NCI-H1417 treated with DMSO at 0.1 percent for 48 hours (cell line): Measurements from ENCODE around the gene INAFM2.

Experiments
- DNase-seq: peaks from one replicate; lab custom pipeline; 2025; lab: John Stamatoyannopoulos, UW

INAFM2 gene

DNA sequence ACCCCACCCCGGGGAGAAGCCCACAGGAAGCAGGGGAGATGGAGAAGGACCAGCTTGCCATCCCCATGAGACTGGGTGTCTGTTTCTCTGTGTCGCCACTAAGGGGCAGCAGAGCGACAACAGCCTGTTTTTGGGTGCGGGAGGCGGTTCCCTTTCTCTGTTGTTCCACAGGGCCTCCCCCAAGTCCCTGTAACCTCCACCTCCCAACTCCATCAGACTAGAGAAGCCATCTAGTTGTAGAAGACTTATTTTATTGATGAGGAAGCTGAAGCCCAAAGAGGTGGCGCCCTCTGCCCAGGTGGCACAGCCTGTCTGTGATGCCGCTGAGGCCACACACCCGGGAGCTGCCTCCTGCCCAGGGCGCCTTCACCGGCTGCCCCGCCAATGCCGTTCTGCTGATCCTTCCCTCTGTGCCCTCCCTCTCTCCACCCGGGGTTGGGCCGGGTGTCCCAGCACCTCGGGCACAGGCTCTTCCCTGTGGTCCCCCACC, 21.2 kb downstream of the INAFM2 start:
- no peak for DNase-seq

DNA sequence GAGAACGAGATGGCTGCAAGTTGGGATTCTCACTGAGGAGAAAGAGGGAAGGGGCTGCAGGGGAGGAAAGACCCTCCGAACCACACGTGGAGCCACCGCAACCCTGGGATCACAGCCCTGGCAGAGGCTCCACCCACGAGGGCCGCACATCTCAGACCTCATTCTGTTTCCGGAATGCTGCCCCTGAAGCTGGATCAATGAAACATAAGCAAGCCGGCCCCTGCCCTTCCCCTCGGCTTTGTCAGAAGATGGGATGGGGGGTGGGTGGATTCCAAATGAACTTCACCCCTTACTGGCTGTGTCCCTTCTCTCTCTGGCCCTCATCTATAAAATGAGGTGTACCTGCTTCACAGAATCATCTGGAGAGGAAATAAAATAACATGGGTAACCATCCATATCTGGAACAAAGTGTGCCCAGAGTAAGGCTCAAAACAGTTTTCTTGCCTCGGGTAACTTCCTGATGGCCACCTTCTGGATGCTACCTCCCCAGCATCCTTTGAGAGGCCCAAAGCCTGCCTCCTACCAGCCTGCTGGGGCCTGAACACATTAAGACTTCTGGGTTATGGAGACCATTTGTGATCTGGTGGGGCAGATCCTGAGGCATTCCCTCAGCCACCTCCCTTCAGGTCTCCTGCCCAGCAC, 21.9 kb downstream of the INAFM2 start:
- DNase-seq: no peak

DNA sequence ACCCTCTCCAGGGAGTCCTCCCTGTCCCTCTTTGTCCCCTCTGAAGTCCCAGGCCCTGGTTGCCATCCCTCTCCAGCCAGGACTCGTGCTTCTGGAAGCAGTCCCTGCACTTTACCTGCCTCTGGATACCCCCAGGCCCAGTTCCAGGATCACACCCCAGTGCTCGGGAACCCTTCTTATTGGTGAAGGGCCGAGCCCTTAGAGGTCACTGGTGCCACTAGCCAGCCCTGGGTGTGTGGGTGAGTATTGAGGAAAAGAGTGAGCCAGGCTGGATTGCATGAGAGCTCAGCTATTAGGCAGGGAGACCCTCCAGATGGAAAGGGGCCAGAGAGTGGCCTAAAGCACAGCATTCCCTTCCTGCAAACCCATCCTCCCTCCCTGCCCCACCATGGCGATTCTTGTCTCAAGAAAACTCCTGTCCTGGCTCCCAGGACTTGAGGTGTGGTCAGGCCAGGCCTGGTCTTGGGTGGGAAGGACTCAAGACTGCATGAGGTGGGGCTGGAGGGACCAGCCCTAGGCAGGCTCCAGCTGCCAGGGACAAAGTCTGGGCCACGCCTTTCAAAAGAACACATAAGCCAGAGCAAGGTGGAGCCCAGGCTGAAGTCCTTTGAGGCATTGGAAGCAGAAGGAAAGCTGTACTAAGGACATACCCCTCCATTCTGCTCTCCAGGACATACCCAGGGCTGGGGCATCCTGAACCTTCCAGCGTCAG, 22.5 kb downstream of the INAFM2 start:
- no peak for DNase-seq

DNA sequence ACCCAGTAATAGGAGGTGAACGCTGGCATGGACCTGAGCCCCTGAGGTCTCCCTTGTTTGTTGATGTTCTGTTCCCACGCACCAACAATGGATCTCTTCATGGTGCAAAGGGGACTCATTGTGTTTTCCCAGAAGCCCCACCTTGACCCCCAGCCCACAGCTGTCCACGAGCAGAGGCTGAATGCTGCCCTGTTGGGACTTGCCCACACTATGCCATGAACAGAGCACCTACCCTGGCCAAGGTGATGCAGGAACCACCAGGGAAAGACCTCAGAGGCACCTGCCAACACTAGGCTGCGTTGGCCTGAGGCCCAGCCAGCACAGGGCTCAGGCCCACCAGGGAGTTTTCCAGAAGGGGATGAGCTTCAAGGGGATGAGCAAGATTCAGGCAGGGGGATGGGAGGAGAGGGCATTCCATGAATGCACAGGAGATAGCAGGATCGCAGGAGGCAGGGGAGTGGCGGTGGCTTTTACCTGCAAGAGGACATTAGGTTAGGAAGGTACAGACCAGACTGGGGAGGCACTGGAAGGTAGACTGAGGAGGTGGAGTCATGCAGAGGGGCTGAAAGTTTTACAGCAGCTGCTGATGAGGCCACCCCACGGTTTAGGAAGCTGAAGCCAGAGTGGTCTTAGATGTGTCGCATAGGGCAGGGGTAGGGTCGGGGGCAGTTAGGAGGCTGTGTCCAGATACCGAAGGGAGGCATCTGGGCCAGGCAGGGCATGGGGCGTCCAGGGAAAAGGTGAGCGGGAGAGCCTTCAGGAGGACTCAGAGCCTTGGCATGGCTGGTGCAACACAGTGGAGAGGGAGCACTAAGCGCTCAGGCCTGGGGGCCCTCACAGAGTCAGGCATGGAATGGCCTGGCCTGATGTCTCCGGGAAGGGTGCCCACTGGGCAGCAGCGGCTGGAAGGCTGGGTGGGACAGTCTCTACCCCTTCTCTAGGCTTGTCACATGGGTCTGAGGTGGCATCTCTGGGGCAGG, 23.4 kb downstream of the INAFM2 start:
- DNase-seq: no peak

DNA sequence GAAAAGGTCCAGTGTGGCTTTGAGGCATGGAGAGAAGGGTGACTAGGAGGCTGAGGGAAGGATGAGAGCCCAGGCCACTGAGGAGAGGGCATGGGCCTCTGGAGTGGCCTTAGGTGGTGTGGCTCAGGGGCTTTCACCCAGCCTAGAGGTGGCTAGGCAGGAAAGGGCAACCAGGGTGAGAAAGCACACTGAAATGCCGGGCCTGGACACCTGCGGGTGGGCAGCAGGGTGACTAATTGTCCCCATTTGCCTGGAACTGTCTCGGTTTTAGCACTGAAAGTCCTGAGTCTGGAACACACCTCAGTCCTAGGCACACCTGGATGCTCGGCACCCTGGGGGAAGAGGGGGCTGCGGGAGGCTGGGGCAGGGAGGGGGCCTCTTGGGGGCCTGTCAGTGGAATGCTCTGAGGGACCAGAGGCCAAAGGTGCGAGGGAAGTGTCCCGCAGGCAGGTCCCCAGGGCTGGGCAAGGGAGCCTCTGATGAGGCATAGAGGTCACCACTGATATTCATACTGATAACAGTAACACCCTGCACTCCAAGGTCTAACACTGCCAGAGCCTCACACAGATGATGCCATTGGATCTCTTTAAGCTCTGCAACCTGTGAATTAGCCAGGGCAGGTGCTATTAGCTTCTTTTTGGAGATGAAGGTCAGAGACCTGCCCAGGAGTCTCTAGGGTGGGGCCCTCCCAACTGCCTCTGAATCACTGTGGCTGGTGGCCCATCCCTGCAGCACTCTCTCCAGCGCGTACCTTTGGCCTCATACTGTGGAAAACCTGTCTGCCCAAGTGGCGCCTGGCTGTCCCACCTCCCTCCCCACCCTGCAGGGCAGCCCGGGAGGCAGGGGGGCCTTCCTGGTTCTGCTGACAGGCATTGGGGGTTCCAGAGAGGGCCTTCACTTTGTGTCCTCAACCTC, 24.3 kb downstream of the INAFM2 start:
- no peak for DNase-seq

DNA sequence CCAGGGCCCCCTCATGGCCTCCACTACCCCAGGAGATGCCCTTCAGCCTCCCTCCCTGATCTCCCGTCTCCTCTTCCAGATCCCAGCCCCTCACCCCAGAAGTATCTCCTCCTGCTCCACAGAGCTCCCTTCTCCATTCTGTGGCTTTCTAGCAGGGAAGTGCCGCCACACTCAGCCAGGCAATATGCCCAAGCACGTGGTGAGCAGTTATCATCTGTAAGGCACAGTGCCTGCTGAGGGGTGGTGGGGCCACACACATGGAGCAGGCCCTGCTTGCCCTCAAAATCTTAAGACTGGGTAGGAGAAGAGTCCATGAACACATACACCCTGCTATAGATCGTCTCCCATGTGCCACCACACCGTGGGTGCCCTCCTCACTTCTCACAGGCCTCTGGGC, 25.0 kb downstream of the INAFM2 start:
- DNase-seq: no peak

DNA sequence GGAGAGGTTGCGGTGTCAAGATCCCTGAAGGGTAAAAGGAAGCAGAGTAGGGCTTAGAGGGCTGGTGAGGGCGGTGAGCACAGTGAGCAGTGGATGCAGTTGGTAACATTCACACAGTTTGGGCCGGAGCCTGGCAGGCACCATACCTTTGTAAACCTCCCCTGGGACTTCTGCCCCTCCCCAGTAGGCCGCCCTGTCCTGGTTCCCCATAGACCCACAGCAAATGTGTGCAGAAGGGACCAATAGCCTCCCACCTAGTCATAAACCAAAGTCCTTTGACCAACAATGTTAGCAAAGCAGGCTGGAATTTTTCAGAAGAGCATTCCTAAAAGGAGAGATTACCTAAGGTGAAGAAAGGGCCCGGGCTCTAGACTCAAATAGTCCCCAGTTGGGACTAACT, 25.7 kb downstream of the INAFM2 start:
- no peak for DNase-seq

DNA sequence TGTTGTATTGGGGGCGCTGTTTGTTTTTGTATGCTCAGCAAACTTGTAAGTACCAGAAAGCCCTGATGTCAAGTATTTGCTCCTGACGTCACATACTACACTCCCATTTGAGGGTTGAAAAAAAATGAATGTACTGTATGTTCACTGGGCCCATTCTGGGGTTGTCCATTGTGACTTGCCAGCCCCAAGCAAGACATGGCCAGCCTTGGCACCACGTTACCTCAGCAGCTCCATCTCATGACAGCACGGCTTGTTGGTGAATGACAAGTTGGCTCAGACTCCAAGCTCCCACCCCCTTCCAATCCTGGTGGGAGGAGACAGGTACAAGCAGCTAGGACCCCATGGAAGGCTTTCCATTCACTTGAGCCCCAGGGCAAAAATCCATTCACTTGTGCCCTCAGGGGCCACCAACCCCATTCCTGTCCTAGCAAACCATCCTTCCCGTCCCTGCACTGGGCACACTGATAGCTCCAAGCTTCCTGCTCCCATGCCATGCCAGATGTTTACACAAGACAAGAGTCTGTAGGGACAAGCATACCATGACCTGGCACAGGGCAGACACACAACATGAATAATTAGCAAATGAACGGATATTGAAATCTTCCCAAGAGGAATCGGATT, 28.9 kb downstream of the INAFM2 start:
- DNase-seq: no peak

DNA sequence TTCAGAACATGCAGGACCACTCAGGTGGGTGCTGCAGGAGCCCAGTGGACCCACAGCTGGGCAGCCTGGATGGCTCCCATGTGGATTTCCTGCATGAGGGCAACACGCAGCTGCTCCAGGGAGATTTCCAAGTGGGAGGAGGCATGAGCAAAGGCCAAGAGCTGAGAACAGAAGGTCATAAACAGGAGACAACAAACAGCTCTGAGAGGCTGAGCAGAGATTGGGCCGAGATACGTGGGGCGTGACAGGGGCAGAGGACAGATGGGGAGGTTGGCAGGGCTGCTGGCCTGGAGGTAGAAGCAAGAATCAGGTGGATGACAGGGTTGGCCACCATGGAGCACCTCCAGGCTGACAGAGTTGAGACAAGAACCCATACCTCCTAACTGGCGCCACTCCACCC, 30.2 kb downstream of the INAFM2 start:
- no peak for DNase-seq

DNA sequence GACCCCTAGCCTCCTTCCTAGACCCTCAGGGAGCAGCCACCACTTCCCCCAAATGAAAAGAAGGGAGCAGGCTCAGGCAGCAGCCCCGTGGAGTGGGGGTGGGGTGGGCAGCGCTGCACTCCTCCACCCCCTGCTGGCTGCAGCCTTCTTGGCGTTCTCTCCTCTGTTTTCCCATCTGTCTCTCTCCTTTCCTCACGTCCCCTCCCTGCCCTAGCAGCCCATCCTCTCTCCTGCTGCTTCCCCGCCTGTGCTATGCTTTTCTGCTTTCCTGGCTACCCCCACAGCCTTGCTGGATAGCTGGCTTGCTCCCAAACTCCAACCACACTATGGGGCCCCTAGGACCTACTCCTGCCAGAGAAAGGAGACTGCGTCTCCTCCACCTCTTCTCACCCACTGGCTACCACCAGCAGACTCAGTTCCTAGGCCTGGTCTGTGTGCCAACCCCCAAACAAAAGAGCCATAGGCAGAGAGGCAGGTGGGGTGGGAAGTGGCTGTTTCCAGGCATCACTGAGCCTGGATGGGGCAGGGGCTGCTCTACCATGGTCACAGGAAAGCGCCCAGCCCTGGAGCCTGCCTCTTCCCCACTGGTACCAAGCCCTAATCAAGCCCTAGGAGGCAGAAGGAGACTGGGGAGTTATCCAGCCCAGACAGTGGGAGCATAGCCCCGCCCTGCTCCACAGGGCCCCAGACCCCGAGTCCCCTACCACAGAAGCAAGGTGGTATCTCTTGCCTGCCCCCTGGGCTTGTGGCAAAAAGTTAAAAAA, 31.1 kb downstream of the INAFM2 start:
- DNase-seq: no peak

DNA sequence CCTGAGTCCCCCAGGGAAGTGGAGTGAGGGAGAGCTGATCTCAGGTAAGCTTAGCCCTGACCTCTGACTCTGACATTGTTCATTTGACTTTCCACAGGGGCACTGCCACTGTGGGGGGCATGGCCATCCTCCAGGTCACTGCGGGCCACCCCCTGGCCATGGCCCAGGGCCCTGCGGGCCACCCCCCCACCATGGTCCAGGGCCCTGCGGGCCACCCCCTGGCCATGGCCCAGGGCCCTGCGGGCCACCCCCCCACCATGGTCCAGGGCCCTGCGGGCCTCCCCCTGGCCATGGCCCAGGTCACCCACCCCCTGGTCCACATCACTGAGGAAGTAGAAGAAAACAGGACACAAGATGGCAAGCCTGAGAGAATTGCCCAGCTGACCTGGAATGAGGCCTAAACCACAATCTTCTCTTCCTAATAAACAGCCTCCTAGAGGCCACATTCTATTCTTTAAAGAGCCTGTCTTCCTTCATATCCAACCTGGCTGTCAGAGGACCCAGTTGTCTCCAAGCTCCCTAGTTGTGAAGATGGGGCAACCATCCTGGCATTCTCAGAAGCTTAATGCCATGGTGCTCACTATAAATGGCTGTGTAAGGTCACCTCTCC, 32.6 kb downstream of the INAFM2 start:
- no peak for DNase-seq

DNA sequence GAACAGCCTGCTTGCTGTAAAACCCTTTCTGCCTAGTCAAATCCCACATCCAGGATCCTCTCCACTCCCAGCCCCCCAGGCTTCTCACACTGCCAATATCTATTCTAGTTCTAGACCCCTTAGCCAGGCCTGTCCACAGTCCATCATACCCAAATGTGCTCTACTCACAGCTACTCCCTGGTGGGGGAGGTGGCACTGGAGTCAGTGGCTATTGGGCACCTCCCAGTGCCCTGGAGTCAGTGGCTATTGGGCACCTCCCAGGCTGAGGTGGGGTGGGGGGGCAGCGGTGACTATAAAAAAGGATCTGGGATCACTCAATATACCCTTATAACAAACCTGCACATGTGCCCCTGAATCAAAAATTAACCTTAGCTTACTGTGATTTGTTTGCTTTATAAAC, 33.8 kb downstream of the INAFM2 start:
- no peak for DNase-seq

DNA sequence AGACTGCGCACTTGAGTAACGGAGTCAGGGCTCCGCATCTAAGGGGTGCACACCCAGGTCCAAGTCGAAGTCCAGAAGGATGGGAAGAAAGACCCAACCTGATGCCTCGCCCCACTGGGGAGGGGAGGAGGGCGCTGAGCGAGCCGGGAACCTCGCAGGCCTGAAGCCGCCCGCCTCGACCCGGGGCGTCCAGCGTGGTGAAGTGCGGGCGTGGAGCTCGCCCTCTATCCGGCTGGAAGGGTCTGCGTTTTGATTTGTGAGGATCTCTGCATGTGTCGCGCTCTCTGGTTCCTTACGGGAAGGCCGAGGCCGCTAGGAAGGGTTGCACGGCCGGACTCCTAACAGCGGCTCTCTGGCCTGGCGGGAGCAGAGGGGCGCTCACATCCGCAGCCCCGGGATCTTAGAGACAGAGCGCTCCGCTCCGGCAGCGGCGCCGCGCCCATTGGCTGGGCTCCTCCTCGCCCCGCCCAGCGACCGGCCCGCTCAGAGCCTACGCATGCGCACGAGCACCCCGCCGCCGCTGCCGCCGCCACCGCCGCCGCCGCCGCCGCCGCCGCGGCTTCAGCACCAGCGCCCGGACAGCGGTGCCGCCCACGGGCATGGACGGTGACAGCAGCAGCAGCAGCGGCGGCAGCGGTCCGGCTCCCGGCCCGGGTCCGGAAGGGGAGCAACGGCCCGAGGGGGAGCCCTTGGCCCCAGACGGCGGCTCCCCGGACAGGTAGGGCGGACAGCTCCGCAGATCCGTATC, 34.4 kb downstream of the INAFM2 start, which contains the start of gene DISP2:
Gene DISP2, plus strand, starts transcription at position 497 of the 748 bp plus-strand sequence. Its CDS starts 103 bp downstream, at position 600.
- no peak for DNase-seq

DNA sequence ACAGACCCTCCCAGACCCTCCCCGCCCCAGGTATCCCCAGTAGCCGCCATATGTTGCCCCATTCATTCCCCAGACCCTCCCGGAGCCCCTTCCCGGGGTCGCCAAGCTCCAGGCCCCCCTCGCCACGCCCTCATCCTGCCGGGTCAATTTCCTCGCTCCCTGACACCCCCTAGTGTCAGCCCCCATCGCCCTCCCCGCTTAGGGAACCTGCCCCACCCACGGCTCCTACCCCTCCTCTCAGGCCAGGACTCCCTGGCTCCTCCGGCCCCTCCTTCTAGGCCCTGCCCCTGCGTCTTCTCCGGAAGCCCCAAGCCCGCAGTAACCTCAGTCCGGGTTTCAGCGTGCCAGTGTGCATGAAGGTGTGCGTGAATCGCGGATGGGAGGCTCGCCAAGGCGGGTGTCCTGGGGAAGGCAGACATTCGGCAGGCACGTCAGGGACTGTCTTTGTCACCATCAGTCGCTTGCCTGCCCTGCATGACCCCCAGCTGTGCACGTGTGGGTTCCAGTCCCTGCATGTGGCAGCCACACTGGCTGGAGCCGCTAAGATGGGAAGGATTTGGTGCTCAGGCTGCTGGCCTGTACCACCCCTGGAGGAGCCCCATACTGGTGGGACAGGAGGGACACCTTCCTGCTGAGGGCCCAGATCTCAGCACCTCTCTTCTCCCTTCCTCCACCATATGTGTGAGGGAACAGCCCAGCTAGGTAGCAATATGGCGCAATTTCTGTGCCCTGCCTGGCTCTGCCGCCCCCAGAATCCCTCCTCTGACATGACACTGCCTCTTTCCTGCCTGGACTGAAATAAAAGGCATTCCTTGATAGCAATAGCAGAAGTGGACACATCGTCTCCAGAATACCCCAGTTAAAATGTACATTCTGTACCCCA, 35.2 kb downstream of the INAFM2 start:
- no peak for DNase-seq

DNA sequence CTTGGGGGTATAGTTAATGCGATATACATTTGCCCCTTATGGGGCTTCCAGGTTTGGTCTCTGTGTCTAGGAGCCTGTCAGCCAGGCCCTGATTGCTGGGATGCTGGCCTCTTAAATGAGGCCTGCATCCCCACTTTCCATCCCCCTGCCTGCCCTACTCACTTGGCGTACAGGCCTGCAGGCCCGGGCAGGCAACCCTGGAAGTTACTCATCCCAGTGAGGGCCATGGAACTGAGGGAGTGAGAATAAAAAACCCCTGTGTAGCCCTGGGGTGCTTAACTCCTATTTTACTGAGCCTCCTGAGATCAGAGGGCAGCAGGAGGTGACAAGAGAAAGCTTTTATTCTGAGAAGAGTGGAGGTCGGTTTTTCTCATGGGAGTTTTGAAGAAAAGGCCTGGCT, 36.5 kb downstream of the INAFM2 start:
- no peak for DNase-seq

DNA sequence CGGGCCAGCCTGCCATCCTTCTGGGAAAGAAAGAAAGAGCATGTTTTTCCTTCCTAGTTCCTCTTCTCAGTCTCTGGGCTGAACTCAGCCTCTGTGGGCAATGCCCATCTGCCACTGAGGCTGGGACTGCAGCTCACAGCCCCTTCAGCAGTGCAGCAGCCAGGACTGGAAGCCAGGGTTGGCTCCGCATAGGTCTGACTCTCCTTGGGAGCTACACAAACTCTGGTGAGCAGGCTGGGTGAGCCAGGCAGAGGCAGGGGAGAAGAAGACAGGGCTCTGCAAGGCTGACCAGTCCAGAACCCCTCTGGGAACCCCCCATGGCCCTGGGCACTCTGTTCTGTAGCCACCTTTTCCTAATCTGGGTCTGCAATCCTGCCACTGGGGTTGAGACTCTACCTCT, 38.1 kb downstream of the INAFM2 start:
- DNase-seq: no peak

DNA sequence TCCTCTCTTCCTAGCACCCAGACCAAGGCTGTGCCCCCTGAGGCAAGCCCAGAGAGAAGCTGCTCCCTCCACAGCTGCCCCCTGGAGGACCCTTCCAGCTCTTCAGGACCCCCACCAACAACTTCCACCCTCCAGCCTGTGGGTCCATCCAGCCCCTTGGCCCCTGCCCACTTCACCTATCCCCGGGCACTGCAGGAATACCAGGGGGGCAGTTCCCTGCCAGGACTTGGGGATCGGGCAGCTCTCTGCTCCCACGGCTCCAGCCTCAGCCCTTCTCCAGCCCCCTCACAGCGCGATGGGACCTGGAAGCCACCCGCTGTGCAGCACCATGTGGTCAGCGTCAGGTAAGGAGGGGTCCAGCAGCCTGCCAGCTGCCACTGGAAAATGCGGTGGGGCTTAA, 40.1 kb downstream of the INAFM2 start:
- no peak for DNase-seq

DNA sequence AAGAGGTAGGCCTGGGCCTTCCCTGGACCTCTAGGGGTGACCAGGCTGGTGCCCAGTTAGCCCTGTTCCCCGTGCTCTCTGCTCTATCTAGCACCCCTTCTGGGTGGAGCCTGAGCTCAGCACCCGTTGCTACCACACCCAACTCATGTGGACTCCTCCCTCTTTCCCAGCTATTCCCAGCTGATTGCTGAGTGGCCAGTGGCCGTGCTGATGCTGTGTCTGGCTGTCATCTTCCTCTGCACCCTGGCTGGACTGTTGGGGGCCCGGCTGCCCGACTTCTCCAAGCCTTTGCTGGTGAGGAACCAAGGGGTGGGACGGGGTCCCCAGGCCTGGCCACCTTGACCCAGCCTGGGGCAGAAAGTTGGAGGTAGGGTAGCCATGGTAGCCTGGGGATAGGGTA, 40.8 kb downstream of the INAFM2 start:
- DNase-seq: no peak
